Measurements from ENCODE around the gene SERINC5.

DNA sequence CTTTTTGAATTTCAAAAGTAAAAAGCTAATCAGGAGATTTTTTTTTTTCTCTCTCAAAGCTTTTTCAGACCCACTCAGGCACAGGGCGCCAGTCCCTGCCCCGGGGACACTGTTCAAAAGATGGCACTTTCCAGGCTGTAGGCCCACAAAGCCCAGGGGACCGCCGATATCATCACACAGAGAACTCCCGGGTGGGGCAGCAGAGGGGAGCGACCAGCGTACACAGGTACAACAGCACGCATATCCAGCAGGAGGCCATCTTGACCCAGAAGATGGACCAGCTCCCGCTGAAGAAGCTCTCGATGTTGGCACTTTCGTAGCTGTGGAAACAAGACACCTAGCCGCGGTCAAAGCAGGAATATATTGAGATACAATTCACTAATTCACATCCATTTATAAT lies 112.4 kb downstream of the SERINC5 start:
- TF ChIP-seq, protein P1, sequence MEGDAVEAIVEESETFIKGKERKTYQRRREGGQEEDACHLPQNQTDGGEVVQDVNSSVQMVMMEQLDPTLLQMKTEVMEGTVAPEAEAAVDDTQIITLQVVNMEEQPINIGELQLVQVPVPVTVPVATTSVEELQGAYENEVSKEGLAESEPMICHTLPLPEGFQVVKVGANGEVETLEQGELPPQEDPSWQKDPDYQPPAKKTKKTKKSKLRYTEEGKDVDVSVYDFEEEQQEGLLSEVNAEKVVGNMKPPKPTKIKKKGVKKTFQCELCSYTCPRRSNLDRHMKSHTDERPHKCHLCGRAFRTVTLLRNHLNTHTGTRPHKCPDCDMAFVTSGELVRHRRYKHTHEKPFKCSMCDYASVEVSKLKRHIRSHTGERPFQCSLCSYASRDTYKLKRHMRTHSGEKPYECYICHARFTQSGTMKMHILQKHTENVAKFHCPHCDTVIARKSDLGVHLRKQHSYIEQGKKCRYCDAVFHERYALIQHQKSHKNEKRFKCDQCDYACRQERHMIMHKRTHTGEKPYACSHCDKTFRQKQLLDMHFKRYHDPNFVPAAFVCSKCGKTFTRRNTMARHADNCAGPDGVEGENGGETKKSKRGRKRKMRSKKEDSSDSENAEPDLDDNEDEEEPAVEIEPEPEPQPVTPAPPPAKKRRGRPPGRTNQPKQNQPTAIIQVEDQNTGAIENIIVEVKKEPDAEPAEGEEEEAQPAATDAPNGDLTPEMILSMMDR (IDR thresholded peaks at IDR 0.05), result no peak
- TF ChIP-seq POLR2A (IDR thresholded peaks at IDR 0.05), result no peak
- no peak for TF ChIP-seq POLR2AphosphoS5 (IDR thresholded peaks at IDR 0.05)
- no peak for TF ChIP-seq EP300 (IDR thresholded peaks at IDR 0.05)

Measured in gastroesophageal sphincter (tissue), 3 donors.